ENCODE results near the gene MAD1L1.
"Not testable (repeated sequence)": the region's sequence is repeated elsewhere in the genome, so short reads cannot be mapped to it uniquely, and the experiment has no call there.

Gene MAD1L1

GRCh38 chr7:1829111-1829510, 403.6 kb downstream of the MAD1L1 start:
- no peak for TF ChIP-seq CTCF (IDR thresholded peaks at IDR 0.05; ENCODE audit: low read length, missing control alignments)
- no peak overlapping the region for H3K4me3 ChIP-seq (replicated peaks; ENCODE audit: low read depth, low read length)
- no peak for DNase-seq (ENCODE audit: low read depth)

- H3K4me3 ChIP-seq (replicated peaks; ENCODE audit: low read depth, low read length); DNase-seq (ENCODE audit: low read depth): not testable (repeated sequence)
These were observed 404.6 kb downstream of the MAD1L1 start for GRCh38 chr7:1828170-1828569.

- not testable (repeated sequence) for DNase-seq (ENCODE audit: low read depth); H3K4me3 ChIP-seq (replicated peaks; ENCODE audit: low read depth, low read length)
These were observed 405.2 kb downstream of the MAD1L1 start for GRCh38 chr7:1827521-1827981.

GRCh38 chr7:1826931-1827330, 405.8 kb downstream of the MAD1L1 start:
- H3K4me3 ChIP-seq (replicated peaks; ENCODE audit: low read depth, low read length); DNase-seq (ENCODE audit: low read depth): not testable (repeated sequence)

GRCh38 chr7:1825897-1826741, 406.6 kb downstream of the MAD1L1 start:
- no peak for DNase-seq (ENCODE audit: low read depth)
- no peak for TF ChIP-seq CTCF (IDR thresholded peaks at IDR 0.05; ENCODE audit: low read length, missing control alignments)
- no peak overlapping the region for H3K4me3 ChIP-seq (replicated peaks; ENCODE audit: low read depth, low read length)

- DNase-seq (ENCODE audit: low read depth); H3K4me3 ChIP-seq (replicated peaks; ENCODE audit: low read depth, low read length): not testable (repeated sequence)
These were observed 407.2 kb downstream of the MAD1L1 start for GRCh38 chr7:1825647-1825896.

- not testable (repeated sequence) for DNase-seq (ENCODE audit: low read depth); H3K4me3 ChIP-seq (replicated peaks; ENCODE audit: low read depth, low read length)
These were observed 407.7 kb downstream of the MAD1L1 start for GRCh38 chr7:1824882-1825646.

GRCh38 chr7:1824151-1824881, 408.4 kb downstream of the MAD1L1 start:
- not testable (repeated sequence) for H3K4me3 ChIP-seq (replicated peaks; ENCODE audit: low read depth, low read length); DNase-seq (ENCODE audit: low read depth)

- no peak overlapping the region for H3K4me3 ChIP-seq (replicated peaks; ENCODE audit: low read depth, low read length)
- no peak for TF ChIP-seq CTCF (IDR thresholded peaks at IDR 0.05; ENCODE audit: low read length, missing control alignments)
- no peak for DNase-seq (ENCODE audit: low read depth)
These were observed 409.2 kb downstream of the MAD1L1 start for GRCh38 chr7:1823376-1824150.
